GM15510 (cell line): ENCODE results near the gene IGSF3.

Experiments
- POLR2A ChIP-seq: IDR thresholded peaks from 3 replicates; pipeline ENCODE4 v1.6.1; 2011; ENCODE audit warnings: borderline replicate concordance; ENCODE audit not compliant: insufficient read length; ENCODE audit errors: extremely low read depth

The IGSF3 gene

GRCh38 chr1:116677474-116678062, 10.0 kb upstream of the IGSF3 start:
- no peak for TF ChIP-seq POLR2A

- no peak for TF ChIP-seq POLR2A
Observed at GRCh38 chr1:116676291-116676690, 8.8 kb upstream of the IGSF3 start.

GRCh38 chr1:116674751-116675150, 7.2 kb upstream of the IGSF3 start:
- TF ChIP-seq POLR2A: no peak

- TF ChIP-seq POLR2A: no peak
Observed at GRCh38 chr1:116674011-116674531, 6.5 kb upstream of the IGSF3 start.

- no peak for TF ChIP-seq POLR2A
Observed at GRCh38 chr1:116671912-116672311, 4.4 kb upstream of the IGSF3 start.

GRCh38 chr1:116671072-116671760, 3.7 kb upstream of the IGSF3 start:
- no peak for TF ChIP-seq POLR2A

GRCh38 chr1:116668277-116668676, 744 bp upstream of the IGSF3 start:
- TF ChIP-seq POLR2A: no peak

GRCh38 chr1:116667078-116667574, 407 bp downstream of the IGSF3 start:
- no peak for TF ChIP-seq POLR2A

- no peak for TF ChIP-seq POLR2A
Observed at GRCh38 chr1:116666187-116667077, 1.1 kb downstream of the IGSF3 start.

GRCh38 chr1:116664978-116665371, 2.6 kb downstream of the IGSF3 start:
- TF ChIP-seq POLR2A: no peak

GRCh38 chr1:116664366-116664977, 3.1 kb downstream of the IGSF3 start:
- TF ChIP-seq POLR2A: no peak

- no peak for TF ChIP-seq POLR2A
Observed at GRCh38 chr1:116663821-116664220, 3.7 kb downstream of the IGSF3 start.

- TF ChIP-seq POLR2A: no peak
Observed at GRCh38 chr1:116661633-116662032, 5.9 kb downstream of the IGSF3 start.

GRCh38 chr1:116654351-116654750, 13.2 kb downstream of the IGSF3 start:
- TF ChIP-seq POLR2A: no peak

GRCh38 chr1:116628448-116628847, 39.1 kb downstream of the IGSF3 start:
- TF ChIP-seq POLR2A: no peak

GRCh38 chr1:116624040-116624439, 43.5 kb downstream of the IGSF3 start:
- TF ChIP-seq POLR2A: no peak

- no peak for TF ChIP-seq POLR2A
Observed at GRCh38 chr1:116605315-116605714, 62.2 kb downstream of the IGSF3 start.
